Measurements from ENCODE around the gene CCDC32. TPM values are rescaled to one million over a fixed set of nuclear protein-coding genes. Genes with fewer than 3 reads are reported as not detected.

Gene CCDC32
- total and polyA plus RNA-seq, 2 of the 13 experiments (the other 11 are each of a cell fraction or from before 2014, with no cell fraction given), result 10.8 to 23.2 TPM

DNA sequence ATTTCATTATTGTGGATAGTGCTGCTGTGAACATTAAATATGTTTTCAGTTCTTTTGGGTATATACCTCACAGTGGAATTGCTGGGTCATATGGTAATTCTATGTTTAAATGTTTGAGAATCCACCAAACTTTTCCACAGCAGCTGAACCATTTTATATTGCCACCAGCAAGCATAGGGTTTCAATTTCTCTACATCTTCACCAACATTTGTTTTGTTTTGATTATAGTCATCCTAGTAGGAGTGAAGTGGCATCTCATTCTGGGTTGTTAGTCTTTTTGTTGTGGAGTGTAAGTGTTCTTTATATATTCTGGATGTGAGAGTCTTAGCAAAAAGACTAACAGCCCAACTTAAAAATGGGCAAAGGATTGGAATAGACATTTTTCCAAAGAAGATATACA is 10.3 kb upstream of the CCDC32 start:
- no TSS peak for BruUV-seq (replicated peaks)
- H3K36me3 ChIP-seq (replicated peaks in 1 of 2; ENCODE audit: control insufficient read depth in 1 of 2, insufficient read depth in 2 of 2, low read length in 2 of 2), result peaks cover 10 to 17% of the 10 kb centered on the region in 2 experiments; a peak in 4 of 5 replicates
- in situ Hi-C loops (cut with HindIII; ENCODE audit: extremely low pct_ligation_motif_present, low pct_unique_long_range_greater_than_20kb), result no loop called here
- H3K27ac ChIP-seq (ENCODE audit: extremely low read length, insufficient read depth, low read length), result no peak overlapping the region
- TF ChIP-seq TEF (CRISPR knock-in tag; IDR thresholded peaks at IDR 0.05) (no peak), ZNF350 (CRISPR knock-in tag; IDR thresholded peaks at IDR 0.05; ENCODE audit: borderline replicate concordance, low read depth) (no peak), SETDB1 (CRISPR knock-in tag; IDR thresholded peaks at IDR 0.05; ENCODE audit: borderline replicate concordance) (no peak), U2AF1 (optimal IDR thresholded peaks at IDR 0.05; ENCODE audit: low read depth, low read length) (no peak), FOXJ3 (CRISPR knock-in tag; IDR thresholded peaks at IDR 0.05; ENCODE audit: borderline replicate concordance) (no peak), ZNF275 (CRISPR knock-in tag; IDR thresholded peaks at IDR 0.05; ENCODE audit: borderline replicate concordance) (no peak), TBX2 (CRISPR knock-in tag; IDR thresholded peaks at IDR 0.05; ENCODE audit: borderline replicate concordance) (no peak), KAT8 (CRISPR knock-in tag; IDR thresholded peaks at IDR 0.05) (no peak), ELF3 (CRISPR knock-in tag; IDR thresholded peaks at IDR 0.05) (no peak), SMAD9 (CRISPR knock-in tag; IDR thresholded peaks at IDR 0.05) (no peak), GZF1 (CRISPR knock-in tag; IDR thresholded peaks at IDR 0.05) (no peak), EZH2 (conservative IDR thresholded peaks at IDR 0.05; ENCODE audit: low read depth, low read length) (no peak), ZNF816 (CRISPR knock-in tag; IDR thresholded peaks at IDR 0.05; ENCODE audit: borderline replicate concordance) (no peak), POLR2AphosphoS2 (IDR thresholded peaks at IDR 0.05; ENCODE audit: low read depth, low read length) (no peak), IRX3 (CRISPR knock-in tag; IDR thresholded peaks at IDR 0.05; ENCODE audit: borderline replicate concordance, low read depth) (no peak), MED1 (CRISPR knock-in tag; IDR thresholded peaks at IDR 0.05) (no peak), REPIN1 (CRISPR knock-in tag; IDR thresholded peaks at IDR 0.05; ENCODE audit: borderline replicate concordance, low read depth) (no peak), NFE2L1 (CRISPR knock-in tag; IDR thresholded peaks at IDR 0.05; ENCODE audit: borderline replicate concordance) (no peak), DNMT3B (CRISPR knock-in tag; conservative IDR thresholded peaks at IDR 0.05) (no peak)
- H3K79me2 ChIP-seq (ENCODE audit: insufficient read depth, low read length), result peaks cover 15% of the 10 kb centered on the region
- H3K9me3 ChIP-seq (ENCODE audit: low read length), result no peaks in the 10 kb centered on the region
- no peak for ATAC-seq
- no peak overlapping the region for H2AFZ ChIP-seq (ENCODE audit: low read length)
- H3K4me2 ChIP-seq (ENCODE audit: low read depth, low read length), result no peak overlapping the region
- no peak overlapping the region for H3K9ac ChIP-seq (ENCODE audit: insufficient read depth, low read depth, low read length)
- H3K4me1 ChIP-seq (ENCODE audit: insufficient read depth, low read length), result peaks cover 28% of the 10 kb centered on the region
- FAIRE-seq, result no peak
- ChIA-PET CTCF (ENCODE audit: low intra/inter-chr PET ratio, low total read pairs) (no interaction called here), POLR2A (no interaction called here)
- intact Hi-C loops (cut with micrococcal nuclease; ENCODE audit: unreplicated experiment), result no loop called here
- DNase-seq (ENCODE audit: low spot score), result no peak
- H4K20me1 ChIP-seq (ENCODE audit: insufficient read depth, low read length), result no peaks in the 10 kb centered on the region
- no peaks in the 10 kb centered on the region for H3K27me3 ChIP-seq (ENCODE audit: control insufficient read depth in 1 of 2, insufficient read depth in 2 of 2, low read length in 2 of 2)
- H3K4me3 ChIP-seq (replicated peaks in 1 of 3; ENCODE audit: insufficient read depth in 1 of 3, low read depth in 2 of 3, low read length in 3 of 3), result no peak overlapping the region
